HepG2 (cell line): ENCODE results near the gene BAZ1B. TPM values are rescaled to one million over a fixed set of nuclear protein-coding genes. Genes with fewer than 3 reads are reported as not detected.

Source experiments
- AHDC1 ChIP-seq: sonication (generic); formaldehyde crosslinking; IDR thresholded peaks from 2 replicates; pipeline ENCODE4 v1.5.1; 2020; ENCODE audit warnings: mild to moderate bottlenecking, missing genetic modification reagents, borderline replicate concordance
- HDAC1 ChIP-seq: sonication (generic); formaldehyde crosslinking; IDR thresholded peaks from 2 replicates; pipeline ENCODE4 v1.5.1; 2020; ENCODE audit warnings: mild to moderate bottlenecking, missing genetic modification reagents
- HIVEP1 ChIP-seq: sonication (generic); formaldehyde crosslinking; IDR thresholded peaks from 2 replicates; pipeline ENCODE4 v1.4.0; 2020; ENCODE audit warnings: mild to moderate bottlenecking, missing genetic modification reagents
- MXD4 ChIP-seq: IDR thresholded peaks from 2 replicates; pipeline ENCODE4 v1.6.1; 2016; ENCODE audit warnings: mild to moderate bottlenecking, missing biosample characterization, missing genetic modification reagents
- PHF21A ChIP-seq: sonication (generic); formaldehyde crosslinking; IDR thresholded peaks from 2 replicates; pipeline ENCODE4 v1.5.0; 2020; ENCODE audit warnings: mild to moderate bottlenecking, missing genetic modification reagents
- YY1 ChIP-seq: IDR thresholded peaks from 2 replicates; pipeline ENCODE4 v1.6.1; 2011; ENCODE audit warnings: low read length, low read depth, moderate library complexity, mild to moderate bottlenecking; ENCODE audit not compliant: insufficient read depth, insufficient replicate concordance
- ZFP91 ChIP-seq: sonication (generic); formaldehyde crosslinking; IDR thresholded peaks from 2 replicates; pipeline ENCODE4 v1.9.0; 2022; ENCODE audit warnings: missing genetic modification reagents, mild to moderate bottlenecking, borderline replicate concordance
- ZMAT3 ChIP-seq: sonication (generic); formaldehyde crosslinking; conservative IDR thresholded peaks from 2 replicates; pipeline ENCODE4 v1.7.0; 2021; ENCODE audit warnings: missing genetic modification reagents
- ZNF12 ChIP-seq: sonication (generic); formaldehyde crosslinking; IDR thresholded peaks from 2 replicates; pipeline ENCODE4 v1.5.0; 2020; ENCODE audit warnings: missing genetic modification reagents
- ZNF121 ChIP-seq: sonication (generic); formaldehyde crosslinking; IDR thresholded peaks from 2 replicates; pipeline ENCODE4 v1.5.0; 2020; ENCODE audit warnings: mild to moderate bottlenecking, missing genetic modification reagents
- ZNF264 ChIP-seq: sonication (generic); formaldehyde crosslinking; IDR thresholded peaks from 2 replicates; pipeline ENCODE4 v1.4.0; 2020; ENCODE audit warnings: missing genetic modification reagents
- ZNF670 ChIP-seq: sonication (generic); formaldehyde crosslinking; IDR thresholded peaks from 2 replicates; pipeline ENCODE4 v1.8.0; 2022; ENCODE audit warnings: mild to moderate bottlenecking, missing genetic modification reagents, borderline replicate concordance
- ZNF770 ChIP-seq: sonication (generic); formaldehyde crosslinking; IDR thresholded peaks from 2 replicates; pipeline ENCODE4 v1.5.0; 2020; ENCODE audit warnings: mild to moderate bottlenecking, missing genetic modification reagents
- ZXDC ChIP-seq: sonication (generic); formaldehyde crosslinking; IDR thresholded peaks from 2 replicates; pipeline ENCODE4 v1.5.0; 2020; ENCODE audit warnings: mild to moderate bottlenecking, missing genetic modification reagents
- polyA plus RNA-seq, 8 experiments: library from polyadenylated mRNA; depleted of rRNA in 3 of 8; stranded (reverse) in 7 of 8; unstranded in 1 of 8; fragments of >200 nt; fragmentation: Illumina TruSeq in 4 of 8; extraction: Trizol in 4 of 8; gene quantifications; 2 replicates each; pipeline versions ENCODE4 v1.2.1 to v1.2.3, GENCODE V29; 2011 to 2016; ENCODE audit warnings: low read depth in 4 of 8, missing spikeins in 1 of 8, mixed read lengths in 1 of 8; ENCODE audit not compliant: insufficient read depth in 1 of 8
- total RNA-seq, 5 experiments: library from RNA; depleted of rRNA; stranded (reverse); fragments of >200 nt; fragmentation: Illumina TruSeq; extraction: Trizol; gene quantifications; 2 replicates each; pipeline ENCODE4 v1.2.3, GENCODE V29; 2016; ENCODE audit warnings: low read depth in 1 of 5

The BAZ1B gene
- total and polyA plus RNA-seq, 2 of the 13 experiments (the other 11 are each of a cell fraction or from before 2014, with no cell fraction given) = 18.6 to 69.4 TPM

GRCh38 chr7:73556208-73557107 lies 34.4 kb upstream of the BAZ1B start (continued):
- TF ChIP-seq ZNF12 (CRISPR knock-in tag) (peak; percentile 7; the same call in 1 of the 2 replicates), YY1 (no peak), AHDC1 (peak; percentile 33; the same call in 1 of the 2 replicates), ZMAT3 (CRISPR knock-in tag) (0 out of 2 replicates have a peak, but pooled peaks have one; percentile 16), ZXDC (CRISPR knock-in tag) (no peak), HIVEP1 (peak; percentile 86; the same call in 1 of the 2 replicates), ZNF770 (peak; percentile 97), PHF21A (CRISPR knock-in tag) (0 out of 2 replicates have a peak, but pooled peaks have one; percentile 6), HDAC1 (CRISPR knock-in tag) (0 out of 2 replicates have a peak, but pooled peaks have one; percentile 50), MXD4 (peak; percentile 72; the same call in 1 of the 2 replicates), ZFP91 (CRISPR knock-in tag) (0 out of 2 replicates have a peak, but pooled peaks have one; percentile 35), ZNF264 (no peak), ZNF121 (CRISPR knock-in tag) (peak; percentile 93), ZNF670 (CRISPR knock-in tag) (peak; percentile 48; the same call in 1 of the 2 replicates)
